NT2/D1 (cell line): ENCODE data around the gene ZBTB7A.

ENCODE experiments used
- SUZ12 ChIP-seq: IDR thresholded peaks from 2 replicates; pipeline ENCODE4 v1.6.1; 2011; ENCODE audit not compliant: insufficient read length, insufficient read depth; ENCODE audit errors: extremely low read depth
- YY1 ChIP-seq: IDR thresholded peaks from 2 replicates; pipeline ENCODE4 v1.6.1; 2011; ENCODE audit not compliant: insufficient read length, insufficient read depth
- ZNF274 ChIP-seq: IDR thresholded peaks from 2 replicates; pipeline ENCODE4 v1.6.1; 2011; ENCODE audit warnings: mild to moderate bottlenecking, low read depth, low read length

DNA sequence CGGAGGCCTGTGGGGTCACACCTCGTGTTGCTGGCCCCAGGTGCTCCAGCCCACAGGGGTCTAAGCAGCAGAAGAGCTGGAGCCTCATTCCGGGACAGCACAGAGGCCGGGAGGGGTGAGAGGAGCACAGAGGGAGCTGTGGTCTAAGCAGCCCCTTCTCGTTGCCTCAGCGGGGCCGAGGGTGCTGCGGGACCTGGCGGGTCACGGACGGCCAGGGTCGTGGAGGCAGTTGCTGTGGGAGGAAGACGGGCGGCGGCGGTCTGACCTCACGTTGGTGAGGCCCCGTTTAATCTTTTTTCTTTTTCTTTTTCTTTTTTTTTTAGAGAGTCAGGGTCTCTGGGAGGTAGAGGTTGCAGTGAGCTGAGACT lies 37.5 kb downstream of the ZBTB7A start:
- TF ChIP-seq YY1 = no peak
- TF ChIP-seq SUZ12 = no peak
- TF ChIP-seq ZNF274 = no peak
